Smooth muscle cell (in vitro differentiated cells): ENCODE results near the gene TP53I11. TPM values are rescaled to one million over a fixed set of nuclear protein-coding genes. Genes with fewer than 3 reads are reported as not detected.

Experiments
- DNase-seq: peaks from one replicate; lab custom pipeline; 2025; ENCODE audit not compliant: unreplicated experiment; lab: John Stamatoyannopoulos, UW
- H2AFZ ChIP-seq: fragments of 200-600 bp; sonication (generic); 2 replicates; pipeline ENCODE4 v1.6.0; 2016; ENCODE audit warnings: antibody characterized with exemption, low read depth, mild to moderate bottlenecking
- H3F3A ChIP-seq: fragments of 200-600 bp; sonication (generic); 2 replicates; pipeline ENCODE4 v1.6.0; 2017; ENCODE audit warnings: antibody characterized with exemption, low read depth
- H3K27ac ChIP-seq: fragments of 200-600 bp; sonication (generic); 2 replicates; pipeline ENCODE4 v1.5.1; 2016; ENCODE audit warnings: low read depth, mild to moderate bottlenecking
- H3K27me3 ChIP-seq: fragments of 200-600 bp; sonication (generic); 2 replicates; pipeline ENCODE4 v1.6.1; 2016; ENCODE audit warnings: low read depth, mild to moderate bottlenecking
- H3K36me3 ChIP-seq: fragments of 200-600 bp; sonication (generic); 2 replicates; pipeline ENCODE4 v1.5.1; 2016; ENCODE audit warnings: low read depth
- H3K4me1 ChIP-seq: fragments of 200-600 bp; sonication (generic); 2 replicates; pipeline ENCODE4 v1.5.1; 2016; ENCODE audit warnings: low read depth
- H3K4me2 ChIP-seq: fragments of 200-600 bp; sonication (generic); 2 replicates; pipeline ENCODE4 v1.6.0; 2016; ENCODE audit warnings: mild to moderate bottlenecking
- H3K4me3 ChIP-seq: fragments of 200-600 bp; sonication (generic); 2 replicates; pipeline ENCODE4 v1.5.1; 2016; ENCODE audit warnings: mild to moderate bottlenecking
- H3K79me2 ChIP-seq: fragments of 200-600 bp; sonication (generic); 2 replicates; pipeline ENCODE4 v1.6.0; 2016; ENCODE audit warnings: low read depth, mild to moderate bottlenecking
- H3K9ac ChIP-seq: fragments of 200-600 bp; sonication (generic); 2 replicates; pipeline ENCODE4 v1.6.0; 2016; ENCODE audit warnings: low read depth
- H3K9me3 ChIP-seq: fragments of 200-600 bp; sonication (generic); replicated peaks from 2 replicates; pipeline ENCODE4 v1.5.1; 2016; ENCODE audit warnings: low read depth
- H4K20me1 ChIP-seq: fragments of 200-600 bp; sonication (generic); 2 replicates; pipeline ENCODE4 v1.6.0; 2016; ENCODE audit warnings: low read depth
- CTCF ChIP-seq: fragments of 200-600 bp; sonication (generic); IDR thresholded peaks from 2 replicates; pipeline ENCODE4 v1.5.1; 2017; ENCODE audit warnings: borderline replicate concordance, mild to moderate bottlenecking, antibody characterized with exemption; ENCODE audit not compliant: insufficient read depth, poor library complexity, severe bottlenecking
- WGBS: methylation state at CpG from one replicate; pipeline ENCODE4 v1.1.7; 2016; ENCODE audit warnings: low lambda C conversion rate; 5-methylcytosine and 5-hydroxymethylcytosine counted together
- polyA plus RNA-seq: library from polyadenylated mRNA; unstranded; fragments of >200 nt; fragmentation: Nextera tagmentation; extraction: Ambion mirVana; gene quantifications from 2 replicates; pipeline ENCODE4 v1.2.1, GENCODE V29; 2016
- total RNA-seq: library from RNA; depleted of rRNA; stranded (reverse); fragments of >200 nt; gene quantifications from 2 replicates; pipeline ENCODE4 v1.2.3, GENCODE V29; 2014

TP53I11 gene
- total and polyA plus RNA-seq, 2 experiments from 2014 or later = 14.2 to 61.2 TPM

GRCh38 chr11:44947114-44947513 is 3.6 kb downstream of the TP53I11 start:
- H3F3A ChIP-seq = peaks cover 12% of the 10 kb centered on the region
- H3K9ac ChIP-seq = no peak overlapping the region
- no peak overlapping the region for H3K27ac ChIP-seq
- H4K20me1 ChIP-seq = peaks cover 72% of the 10 kb centered on the region
- no peak overlapping the region for H3K4me3 ChIP-seq
- no peak overlapping the region for H3K4me2 ChIP-seq
- no peaks in the 10 kb centered on the region for H3K36me3 ChIP-seq
- no peaks in the 10 kb centered on the region for H3K9me3 ChIP-seq
- TF ChIP-seq CTCF = no peak
- WGBS = 86% methylated on average over 9 of the region's 9 CpGs
- H3K4me1 ChIP-seq = peaks cover 31% of the 10 kb centered on the region
- H2AFZ ChIP-seq = no peak overlapping the region
- no peaks in the 10 kb centered on the region for H3K79me2 ChIP-seq
- DNase-seq = no peak
- no peaks in the 10 kb centered on the region for H3K27me3 ChIP-seq

- TF ChIP-seq CTCF = no peak
- Histone ChIP-seq H3K27ac (no peak overlapping the region), H3K79me2 (no peaks in the 10 kb centered on the region), H3K27me3 (no peaks in the 10 kb centered on the region), H3K4me3 (no peak overlapping the region), H4K20me1 (peaks cover 80% of the 10 kb centered on the region), H3K9ac (no peak overlapping the region), H3K4me1 (peaks cover 31% of the 10 kb centered on the region), H3F3A (peaks cover 4% of the 10 kb centered on the region), H3K36me3 (no peaks in the 10 kb centered on the region), H3K4me2 (no peak overlapping the region), H3K9me3 (no peaks in the 10 kb centered on the region), H2AFZ (no peak overlapping the region)
- no peak for DNase-seq
- WGBS = 96% methylated on average over 12 of the region's 12 CpGs
Observed at GRCh38 chr11:44946263-44946662, 4.4 kb downstream of the TP53I11 start.

GRCh38 chr11:44945666-44946065 is 5.0 kb downstream of the TP53I11 start:
- Histone ChIP-seq H3K9ac (no peak overlapping the region), H3K36me3 (no peaks in the 10 kb centered on the region), H3K9me3 (no peaks in the 10 kb centered on the region), H2AFZ (no peak overlapping the region), H3K4me3 (no peak overlapping the region), H3K4me1 (peaks cover 31% of the 10 kb centered on the region), H3F3A (no peaks in the 10 kb centered on the region), H3K27ac (no peak overlapping the region), H3K79me2 (no peaks in the 10 kb centered on the region), H3K4me2 (no peak overlapping the region), H4K20me1 (peaks cover 86% of the 10 kb centered on the region), H3K27me3 (no peaks in the 10 kb centered on the region)
- no peak for TF ChIP-seq CTCF
- 94% methylated on average over 11 of the region's 11 CpGs for WGBS
- DNase-seq = no peak

GRCh38 chr11:44944853-44945235 is 5.8 kb downstream of the TP53I11 start:
- H3K9ac ChIP-seq = no peak overlapping the region
- no peaks in the 10 kb centered on the region for H3K36me3 ChIP-seq
- no peaks in the 10 kb centered on the region for H3F3A ChIP-seq
- no peak overlapping the region for H3K4me3 ChIP-seq
- no peak overlapping the region for H3K27ac ChIP-seq
- H3K9me3 ChIP-seq = no peaks in the 10 kb centered on the region
- H3K4me1 ChIP-seq = peaks cover 31% of the 10 kb centered on the region
- peaks cover 94% of the 10 kb centered on the region for H4K20me1 ChIP-seq
- no peak overlapping the region for H2AFZ ChIP-seq
- no peak overlapping the region for H3K4me2 ChIP-seq
- H3K79me2 ChIP-seq = no peaks in the 10 kb centered on the region
- DNase-seq = no peak
- TF ChIP-seq CTCF = no peak
- H3K27me3 ChIP-seq = no peaks in the 10 kb centered on the region
- WGBS = 55% methylated on average over 3 of the region's 3 CpGs
